Testis (tissue), 2 donors: ENCODE measurements around the gene COL4A3.

Experiments
- POLR2A ChIP-seq: fragments of 450-650 bp; IDR thresholded peaks from one replicate; pipeline ENCODE4 v1.6.1; 2017; ENCODE audit warnings: antibody characterized with exemption, mild to moderate bottlenecking, moderate library complexity
- TF ChIP-seq, protein P1 (sequence below), 3 experiments: fragments of 450-650 bp in 2 of 3; fragments of 200-600 bp in 1 of 3; sonication (generic) in 1 of 3; IDR thresholded peaks; one replicate each; pipeline ENCODE4 v1.5.1; 2016 to 2019; ENCODE audit warnings: antibody characterized with exemption in 3 of 3, mild to moderate bottlenecking in 2 of 3, moderate library complexity in 1 of 3

DNA sequence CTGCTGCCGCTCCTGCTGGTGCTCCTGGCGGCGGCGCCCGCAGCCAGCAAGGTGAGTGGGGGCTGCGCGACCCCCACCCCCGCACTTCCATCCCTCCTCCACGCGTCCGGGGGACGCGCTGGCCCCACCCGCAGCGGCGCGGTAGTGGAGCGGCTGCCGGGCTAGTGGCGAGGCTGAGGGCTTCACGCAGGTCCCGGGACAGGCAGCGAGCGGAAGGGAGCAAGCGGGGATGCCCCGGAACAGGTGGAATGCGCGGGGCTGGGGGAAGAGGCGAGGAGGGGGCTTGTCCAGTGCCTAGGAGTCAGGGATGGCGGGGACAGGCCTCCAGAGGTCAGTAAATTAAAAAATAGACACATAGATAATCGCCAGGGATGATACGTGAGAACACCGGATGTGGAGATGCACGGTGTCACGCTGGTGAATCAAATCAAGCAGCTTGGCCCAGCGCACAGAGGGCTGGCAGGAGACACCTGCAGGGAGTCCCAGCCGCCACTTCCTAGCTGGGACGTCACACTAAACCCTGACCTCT lies 403 bp downstream of the COL4A3 start:
- TF ChIP-seq, protein P1, sequence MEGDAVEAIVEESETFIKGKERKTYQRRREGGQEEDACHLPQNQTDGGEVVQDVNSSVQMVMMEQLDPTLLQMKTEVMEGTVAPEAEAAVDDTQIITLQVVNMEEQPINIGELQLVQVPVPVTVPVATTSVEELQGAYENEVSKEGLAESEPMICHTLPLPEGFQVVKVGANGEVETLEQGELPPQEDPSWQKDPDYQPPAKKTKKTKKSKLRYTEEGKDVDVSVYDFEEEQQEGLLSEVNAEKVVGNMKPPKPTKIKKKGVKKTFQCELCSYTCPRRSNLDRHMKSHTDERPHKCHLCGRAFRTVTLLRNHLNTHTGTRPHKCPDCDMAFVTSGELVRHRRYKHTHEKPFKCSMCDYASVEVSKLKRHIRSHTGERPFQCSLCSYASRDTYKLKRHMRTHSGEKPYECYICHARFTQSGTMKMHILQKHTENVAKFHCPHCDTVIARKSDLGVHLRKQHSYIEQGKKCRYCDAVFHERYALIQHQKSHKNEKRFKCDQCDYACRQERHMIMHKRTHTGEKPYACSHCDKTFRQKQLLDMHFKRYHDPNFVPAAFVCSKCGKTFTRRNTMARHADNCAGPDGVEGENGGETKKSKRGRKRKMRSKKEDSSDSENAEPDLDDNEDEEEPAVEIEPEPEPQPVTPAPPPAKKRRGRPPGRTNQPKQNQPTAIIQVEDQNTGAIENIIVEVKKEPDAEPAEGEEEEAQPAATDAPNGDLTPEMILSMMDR (IDR thresholded peaks at IDR 0.05), result no peak
- no peak for TF ChIP-seq POLR2A
